Ectodermal cell (in vitro differentiated cells): Measurements from ENCODE around the gene SCAF1.

ENCODE experiments used
- H3K27ac ChIP-seq: 2 replicates; pipeline ENCODE4 v1.7.0; 2013; ENCODE audit warnings: mild to moderate bottlenecking, low read depth, low read length; ENCODE audit not compliant: insufficient read depth, poor library complexity, severe bottlenecking
- H3K27me3 ChIP-seq: 2 replicates; pipeline ENCODE4 v1.7.0; 2013; ENCODE audit warnings: mild to moderate bottlenecking, low read length; ENCODE audit not compliant: insufficient read depth, control insufficient read depth, poor library complexity, severe bottlenecking
- H3K36me3 ChIP-seq: one replicate; pipeline ENCODE4 v1.7.0; 2013; ENCODE audit warnings: low read length; ENCODE audit not compliant: control insufficient read depth, insufficient read depth
- H3K4me1 ChIP-seq: one replicate; pipeline ENCODE4 v1.7.0; 2013; ENCODE audit warnings: low read length; ENCODE audit not compliant: control insufficient read depth, insufficient read depth
- H3K4me3 ChIP-seq: 2 replicates; pipeline ENCODE4 v1.7.0; 2013; ENCODE audit warnings: low read depth, low read length, control low read depth; ENCODE audit not compliant: insufficient read depth
- H3K9me3 ChIP-seq: 2 replicates; pipeline ENCODE4 v1.7.0; 2013; ENCODE audit warnings: mild to moderate bottlenecking, low read length, moderate library complexity; ENCODE audit not compliant: control insufficient read depth
- WGBS, 2 experiments: methylation state at CpG; one replicate each; pipeline ENCODE4 v1.1.7; 2013; ENCODE audit warnings: missing lambda C conversion rate in 2 of 2; 5-methylcytosine and 5-hydroxymethylcytosine counted together

SCAF1 gene

DNA sequence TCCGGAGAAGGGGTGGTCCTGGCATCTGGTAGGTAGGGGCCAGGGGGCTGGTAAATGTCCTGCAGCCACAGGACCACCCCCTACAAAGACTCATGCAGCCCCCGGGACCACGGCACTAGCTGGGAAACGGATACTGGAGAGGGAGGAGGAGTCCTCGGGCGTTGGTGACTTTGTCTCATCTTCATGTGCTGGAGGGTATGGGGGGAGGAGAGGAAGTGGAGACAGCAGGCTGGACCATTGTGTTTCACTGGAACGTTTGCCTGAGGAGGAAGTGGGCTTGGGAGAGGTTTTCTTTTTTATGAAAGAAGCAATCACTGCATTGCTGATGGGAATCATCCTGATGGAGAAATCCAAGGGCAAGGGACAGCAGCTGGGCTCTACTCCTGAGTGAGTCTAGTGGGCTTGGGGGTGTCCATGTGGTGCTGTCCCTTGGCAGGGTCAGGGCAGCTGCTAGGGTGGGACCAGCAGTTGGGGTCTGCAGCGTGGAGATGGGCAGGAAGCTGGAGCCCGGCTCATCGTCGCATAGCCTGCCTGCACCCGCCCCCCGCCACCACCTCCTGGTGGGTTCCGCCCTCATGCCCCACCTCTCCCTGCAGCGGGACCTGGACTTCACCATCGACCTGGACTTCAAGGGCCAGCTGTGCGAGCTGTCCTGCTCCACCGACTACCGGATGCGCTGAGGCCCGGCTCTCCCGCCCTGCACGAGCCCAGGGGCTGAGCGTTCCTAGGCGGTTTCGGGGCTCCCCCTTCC is 45.7 kb downstream of the SCAF1 start:
- Histone ChIP-seq H3K27me3 (no peaks in the 10 kb centered on the region), H3K36me3 (peaks cover 30% of the 10 kb centered on the region), H3K4me3 (no peak overlapping the region), H3K27ac (no peak overlapping the region), H3K4me1 (peaks cover 3% of the 10 kb centered on the region), H3K9me3 (no peaks in the 10 kb centered on the region)
- WGBS, 2 experiments = 90 to 91% methylated on average over 26 of the region's 26 CpGs

- 90 to 96% methylated on average over 9 to 12 of the region's 12 CpGs for WGBS, 2 experiments
- Histone ChIP-seq H3K27me3 (no peaks in the 10 kb centered on the region), H3K9me3 (no peaks in the 10 kb centered on the region), H3K36me3 (peaks cover 33% of the 10 kb centered on the region), H3K4me1 (peaks cover 3% of the 10 kb centered on the region), H3K27ac (peak overlapping the region; percentile 44), H3K4me3 (no peak overlapping the region)
These were observed 46.6 kb downstream of the SCAF1 start for GRCh38 chr19:49688531-49689132.

GRCh38 chr19:49689133-49690078 is 47.4 kb downstream of the SCAF1 start, which contains the start of gene ADM5:
Gene ADM5 (plus strand): TSS chr19:49689594. CDS start chr19:49689838, 244 bp downstream.
- WGBS, 2 experiments = 93 to 94% methylated on average over 54 of the region's 54 CpGs
- Histone ChIP-seq H3K27ac (peak within 1 kb of the TSS; percentile 44), H3K4me1 (peaks cover 3% of the 10 kb centered on the region), H3K27me3 (no peaks in the 10 kb centered on the region), H3K4me3 (peak within 1 kb of the TSS; percentile 69), H3K36me3 (peaks cover 27% of the 10 kb centered on the region), H3K9me3 (no peaks in the 10 kb centered on the region)

DNA sequence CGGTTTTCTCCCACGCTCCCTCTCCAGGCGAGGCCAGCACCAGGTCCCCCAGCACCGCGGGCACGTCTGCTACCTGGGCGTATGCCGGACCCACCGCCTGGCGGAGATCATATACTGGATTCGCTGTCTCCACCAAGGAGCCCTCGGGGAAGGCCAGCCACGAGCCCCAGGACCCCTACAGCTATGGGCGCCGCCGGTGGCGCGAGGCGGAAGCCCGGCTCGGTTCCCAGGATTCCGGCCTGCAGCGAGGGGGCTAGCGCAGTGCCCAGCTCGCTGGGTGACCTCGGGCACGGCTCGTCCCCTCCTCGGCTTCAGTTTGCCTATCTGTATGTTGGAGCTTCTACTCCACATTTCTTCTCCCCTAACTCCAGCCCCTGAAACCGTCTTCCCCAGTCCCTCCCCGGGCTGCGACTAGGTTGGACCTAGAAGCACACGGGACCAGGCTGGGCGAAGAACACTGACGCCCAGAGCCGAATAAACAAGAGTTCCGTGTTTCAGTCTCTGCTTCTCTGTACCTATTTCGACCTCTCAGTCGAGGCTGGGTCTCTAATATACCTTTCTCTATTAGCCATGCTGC is 48.2 kb downstream of the SCAF1 start:
- H3K4me1 ChIP-seq = peaks cover 3% of the 10 kb centered on the region
- peaks cover 20% of the 10 kb centered on the region for H3K36me3 ChIP-seq
- peak overlapping the region; percentile 69 for H3K4me3 ChIP-seq
- peak overlapping the region; percentile 17 for H3K27ac ChIP-seq
- H3K9me3 ChIP-seq = no peaks in the 10 kb centered on the region
- no peaks in the 10 kb centered on the region for H3K27me3 ChIP-seq
- WGBS, 2 experiments = 87 to 90% methylated on average over 39 of the region's 39 CpGs

- peak within 1 kb of the TSS; percentile 69 for H3K4me3 ChIP-seq
- 9 to 10% methylated on average over 38 of the region's 38 CpGs for WGBS, 2 experiments
- peak within 1 kb of the TSS; percentile 45 for H3K27ac ChIP-seq
- H3K27me3 ChIP-seq = no peaks in the 10 kb centered on the region
- peaks cover 3% of the 10 kb centered on the region for H3K4me1 ChIP-seq
- H3K36me3 ChIP-seq = peaks cover 18% of the 10 kb centered on the region
- no peaks in the 10 kb centered on the region for H3K9me3 ChIP-seq
These were observed 48.7 kb downstream of the SCAF1 start, which contains the start of gene CPT1C for GRCh38 chr19:49690656-49691242. Gene CPT1C (plus strand): TSS chr19:49691116. CDS start chr19:49692253, 1,137 bp downstream.

GRCh38 chr19:49691243-49692146 is 49.5 kb downstream of the SCAF1 start:
- Histone ChIP-seq H3K27me3 (no peaks in the 10 kb centered on the region), H3K4me1 (peaks cover 3% of the 10 kb centered on the region), H3K27ac (peak overlapping the region; percentile 45), H3K9me3 (no peaks in the 10 kb centered on the region), H3K4me3 (peak overlapping the region; percentile 69), H3K36me3 (peaks cover 21% of the 10 kb centered on the region)
- WGBS, 2 experiments = 13 to 15% methylated on average over 39 of the region's 39 CpGs

DNA sequence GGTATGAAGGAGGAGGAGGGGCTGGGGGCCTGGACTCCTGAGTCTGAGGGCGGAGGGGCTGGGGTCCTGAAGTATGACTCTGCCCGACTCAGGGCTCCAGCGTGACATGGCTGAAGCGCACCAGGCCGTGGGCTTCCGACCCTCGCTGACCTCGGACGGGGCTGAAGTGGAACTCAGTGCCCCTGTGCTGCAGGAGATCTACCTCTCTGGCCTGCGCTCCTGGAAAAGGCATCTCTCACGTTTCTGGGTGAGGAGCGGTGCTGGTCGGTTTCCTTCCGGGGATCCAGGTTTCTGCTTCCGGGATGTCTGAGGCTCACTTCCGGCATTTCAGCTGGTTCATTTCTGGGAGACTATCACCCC is 50.1 kb downstream of the SCAF1 start:
- 75 to 78% methylated on average over 16 of the region's 16 CpGs for WGBS, 2 experiments
- H3K9me3 ChIP-seq = no peaks in the 10 kb centered on the region
- H3K4me3 ChIP-seq = peak overlapping the region; percentile 69
- no peaks in the 10 kb centered on the region for H3K27me3 ChIP-seq
- H3K4me1 ChIP-seq = peaks cover 3% of the 10 kb centered on the region
- no peak overlapping the region for H3K27ac ChIP-seq
- peaks cover 24% of the 10 kb centered on the region for H3K36me3 ChIP-seq

- Histone ChIP-seq H3K27ac (no peak overlapping the region), H3K27me3 (peaks cover 3% of the 10 kb centered on the region), H3K4me1 (no peaks in the 10 kb centered on the region), H3K9me3 (no peaks in the 10 kb centered on the region), H3K36me3 (peaks cover 18% of the 10 kb centered on the region), H3K4me3 (no peak overlapping the region)
- WGBS, 2 experiments = 85% methylated on average over 6 of the region's 6 CpGs
These were observed 54.1 kb downstream of the SCAF1 start for GRCh38 chr19:49696115-49696514.

DNA sequence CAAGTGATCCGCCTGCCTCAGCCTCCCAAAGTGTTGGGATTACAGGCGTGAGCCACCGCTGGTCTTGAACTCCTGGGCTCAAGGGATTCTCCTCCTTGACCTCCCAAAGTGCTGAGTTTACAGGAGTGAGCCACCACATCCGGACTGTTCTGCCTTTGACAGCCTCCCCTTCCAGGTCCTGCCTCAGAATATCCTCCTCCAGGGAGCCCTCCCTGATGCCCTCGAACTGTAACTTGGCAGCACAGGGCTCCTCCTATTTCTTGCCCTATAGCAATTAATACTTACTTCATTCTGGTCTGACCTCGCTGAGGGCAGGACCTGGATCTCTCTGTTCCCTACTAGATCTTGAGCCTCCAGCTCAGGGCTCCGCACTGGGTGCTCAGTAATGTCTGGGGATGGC is 54.9 kb downstream of the SCAF1 start:
- peaks cover 18% of the 10 kb centered on the region for H3K36me3 ChIP-seq
- H3K4me3 ChIP-seq = no peak overlapping the region
- H3K9me3 ChIP-seq = no peaks in the 10 kb centered on the region
- peaks cover 7% of the 10 kb centered on the region for H3K27me3 ChIP-seq
- WGBS, 2 experiments = 95 to 96% methylated on average over 7 of the region's 7 CpGs
- H3K4me1 ChIP-seq = no peaks in the 10 kb centered on the region
- no peak overlapping the region for H3K27ac ChIP-seq
